ENCODE results near the gene ANOS1.

Gene ANOS1

GRCh38 chrX:8717354-8717753 lies 14.6 kb downstream of the ANOS1 start:
- no peak for DNase-seq

GRCh38 chrX:8714164-8714563 lies 17.8 kb downstream of the ANOS1 start:
- no peak for DNase-seq

GRCh38 chrX:8711401-8711800 lies 20.5 kb downstream of the ANOS1 start:
- DNase-seq, result no peak

- DNase-seq, result no peak
Measured at GRCh38 chrX:8704184-8704583, 27.8 kb downstream of the ANOS1 start.

GRCh38 chrX:8692871-8693270 lies 39.1 kb downstream of the ANOS1 start:
- DNase-seq, result no peak

- no peak for DNase-seq
Measured at GRCh38 chrX:8689473-8689872, 42.5 kb downstream of the ANOS1 start.

- no peak for DNase-seq
Measured at GRCh38 chrX:8688776-8689175, 43.2 kb downstream of the ANOS1 start.

GRCh38 chrX:8684201-8684965 lies 47.6 kb downstream of the ANOS1 start:
- DNase-seq, result no peak

GRCh38 chrX:8683687-8684086 lies 48.2 kb downstream of the ANOS1 start:
- DNase-seq, result no peak

GRCh38 chrX:8679550-8679949 lies 52.4 kb downstream of the ANOS1 start:
- DNase-seq, result no peak

- DNase-seq, result no peak
Measured at GRCh38 chrX:8675006-8675630, 56.8 kb downstream of the ANOS1 start.

- DNase-seq, result no peak
Measured at GRCh38 chrX:8673201-8673600, 58.7 kb downstream of the ANOS1 start.

- no peak for DNase-seq
Measured at GRCh38 chrX:8672176-8672575, 59.8 kb downstream of the ANOS1 start.

- DNase-seq, result peak; percentile 38 to 55
Measured at GRCh38 chrX:8668813-8669212, 63.1 kb downstream of the ANOS1 start.

- no peak for DNase-seq
Measured at GRCh38 chrX:8663325-8663724, 68.6 kb downstream of the ANOS1 start.

GRCh38 chrX:8657883-8658282 lies 74.1 kb downstream of the ANOS1 start:
- DNase-seq, result peak in 1 of 2 experiments; percentile 10

GRCh38 chrX:8653956-8654355 lies 78.0 kb downstream of the ANOS1 start:
- DNase-seq, result no peak

GRCh38 chrX:8649969-8650368 lies 82.0 kb downstream of the ANOS1 start:
- DNase-seq, result no peak

- no peak for DNase-seq
Measured at GRCh38 chrX:8647176-8647575, 84.8 kb downstream of the ANOS1 start.

GRCh38 chrX:8639949-8640475 lies 91.9 kb downstream of the ANOS1 start:
- no peak for DNase-seq

GRCh38 chrX:8636497-8636896 lies 95.4 kb downstream of the ANOS1 start:
- no peak for DNase-seq

GRCh38 chrX:8635812-8636211 lies 96.1 kb downstream of the ANOS1 start:
- no peak for DNase-seq

- no peak for DNase-seq
Measured at GRCh38 chrX:8632924-8633323, 99.0 kb downstream of the ANOS1 start.

GRCh38 chrX:8629871-8630270 lies 102.1 kb downstream of the ANOS1 start:
- DNase-seq, result no peak

GRCh38 chrX:8627796-8628195 lies 104.1 kb downstream of the ANOS1 start:
- DNase-seq, result no peak

Measured in Kasumi-1 (cell line).